HFFc6 (cell line): ENCODE data around the gene TBC1D14. TPM values are rescaled to one million over a fixed set of nuclear protein-coding genes. Genes with fewer than 3 reads are reported as not detected.

Experiments used
- DNase-seq: peaks from one replicate; pipeline ENCODE4 v3.0.0-alpha.2; 2018
- H3K27ac Mint-ChIP-seq: 2 replicates; pipeline ENCODE4 v1.8.0; 2020; ENCODE audit warnings: mild to moderate bottlenecking, mixed read lengths
- H3K27me3 Mint-ChIP-seq: 2 replicates; pipeline ENCODE4 v1.8.0; 2021; ENCODE audit warnings: mild to moderate bottlenecking, moderate library complexity, mixed read lengths; ENCODE audit not compliant: insufficient read depth
- H3K36me3 Mint-ChIP-seq: 2 replicates; pipeline ENCODE4 v1.8.0; 2021; ENCODE audit warnings: low read depth, mixed read lengths
- H3K4me1 Mint-ChIP-seq: 2 replicates; pipeline ENCODE4 v1.8.0; 2020; ENCODE audit warnings: low read depth, mixed read lengths
- H3K4me3 Mint-ChIP-seq: 2 replicates; pipeline ENCODE4 v1.8.0; 2020; ENCODE audit warnings: mild to moderate bottlenecking, moderate library complexity, mixed read lengths
- H3K9me3 Mint-ChIP-seq: 2 replicates; pipeline ENCODE4 v1.8.0; 2020; ENCODE audit warnings: mild to moderate bottlenecking, mixed read lengths
- CTCF ChIP-seq: fragments of 200-600 bp; sonication (generic); IDR thresholded peaks from 2 replicates; pipeline ENCODE4 v1.5.0; 2021; ENCODE audit warnings: antibody characterized with exemption, mild to moderate bottlenecking
- total RNA-seq, 6 experiments: library from RNA; stranded (reverse); fragmentation: NEBNext Ultra II Directional; extraction: Animal tissue kit (Norgen Biotek cat#: 25700); gene quantifications; 2 replicates in 1 of 6; 3 replicates in 5 of 6; pipeline ENCODE4 v1.2.3, GENCODE V29; 2021

Gene TBC1D14
- total RNA-seq, 6 experiments from 2014 or later: 23.3 to 32.5 (median 27.9) TPM

- no peak for DNase-seq
- Mint-ChIP-seq H3K36me3 (peaks cover 6% of the 10 kb centered on the region; the same call in 1 of the 2 replicates), H3K27me3 (peaks cover 6% of the 10 kb centered on the region), H3K9me3 (peaks cover 7% of the 10 kb centered on the region; the same call in 1 of the 2 replicates), H3K4me3 (no peak overlapping the region), H3K4me1 (peaks cover 25% of the 10 kb centered on the region), H3K27ac (peak overlapping the region; percentile 85)
- no peak for TF ChIP-seq CTCF
Observed at GRCh38 chr4:6893449-6894085, 16.1 kb upstream of the TBC1D14 start.

- no peak for DNase-seq
- Mint-ChIP-seq H3K4me1 (peaks cover 25% of the 10 kb centered on the region), H3K4me3 (no peak overlapping the region), H3K27ac (peak overlapping the region; percentile 85; the same call in 1 of the 2 replicates), H3K36me3 (peaks cover 6% of the 10 kb centered on the region; the same call in 1 of the 2 replicates), H3K9me3 (peaks cover 7% of the 10 kb centered on the region; the same call in 1 of the 2 replicates), H3K27me3 (peaks cover 7% of the 10 kb centered on the region)
- TF ChIP-seq CTCF: no peak
Observed at GRCh38 chr4:6894086-6894478, 15.5 kb upstream of the TBC1D14 start.

- no peak for TF ChIP-seq CTCF
- peaks cover 7% of the 10 kb centered on the region for H3K27me3 Mint-ChIP-seq
- peaks cover 7% of the 10 kb centered on the region; the same call in 1 of the 2 replicates for H3K9me3 Mint-ChIP-seq
- H3K27ac Mint-ChIP-seq: no peak overlapping the region
- no peak overlapping the region for H3K4me3 Mint-ChIP-seq
- peaks cover 6% of the 10 kb centered on the region; the same call in 1 of the 2 replicates for H3K36me3 Mint-ChIP-seq
- no peak for DNase-seq
- H3K4me1 Mint-ChIP-seq: peaks cover 25% of the 10 kb centered on the region
Observed at GRCh38 chr4:6894528-6895498, 14.8 kb upstream of the TBC1D14 start.

GRCh38 chr4:6896035-6896434 lies 13.6 kb upstream of the TBC1D14 start:
- no peak for TF ChIP-seq CTCF
- H3K27me3 Mint-ChIP-seq: peaks cover 13% of the 10 kb centered on the region
- DNase-seq: no peak
- no peaks in the 10 kb centered on the region for H3K9me3 Mint-ChIP-seq
- H3K4me1 Mint-ChIP-seq: peaks cover 25% of the 10 kb centered on the region
- H3K4me3 Mint-ChIP-seq: no peak overlapping the region
- H3K36me3 Mint-ChIP-seq: no peaks in the 10 kb centered on the region
- H3K27ac Mint-ChIP-seq: no peak overlapping the region

- Mint-ChIP-seq H3K4me3 (no peak overlapping the region), H3K4me1 (peaks cover 4% of the 10 kb centered on the region; the same call in 1 of the 2 replicates), H3K9me3 (no peaks in the 10 kb centered on the region), H3K27ac (no peak overlapping the region), H3K36me3 (no peaks in the 10 kb centered on the region), H3K27me3 (peaks cover 16% of the 10 kb centered on the region)
- no peak for DNase-seq
- TF ChIP-seq CTCF: no peak
Observed at GRCh38 chr4:6898763-6899162, 10.9 kb upstream of the TBC1D14 start.
